RWPE2 (cell line): ENCODE data around the gene MPPE1.

Source experiments
- ATAC-seq: fragments of 200-7000 bp; cut with Tn5 transposase; 3 replicates; pipeline ENCODE4 v1.9.1; 2021; ENCODE audit warnings: low read depth
- DNase-seq: peaks from one replicate; pipeline ENCODE4 v3.0.0-alpha.2; 2020; ENCODE audit warnings: low spot score
- H3K27ac ChIP-seq: fragments of 450-650 bp; 2 replicates; pipeline ENCODE4 v1.5.1; 2017; ENCODE audit warnings: mild to moderate bottlenecking; ENCODE audit not compliant: poor library complexity, severe bottlenecking
- H3K27me3 ChIP-seq: fragments of 250-450 bp; sonication (Bioruptor Pico); 2 replicates; pipeline ENCODE4 v1.5.1; 2021; ENCODE audit warnings: mild to moderate bottlenecking, moderate library complexity; ENCODE audit not compliant: insufficient read depth, poor library complexity, severe bottlenecking
- H3K36me3 ChIP-seq: fragments of 250-450 bp; sonication (Bioruptor Pico); 2 replicates; pipeline ENCODE4 v1.5.1; 2020; ENCODE audit warnings: low read depth, mild to moderate bottlenecking, moderate library complexity
- H3K4me1 ChIP-seq: fragments of 250-450 bp; sonication (Bioruptor Pico); 2 replicates; pipeline ENCODE4 v1.5.1; 2021; ENCODE audit warnings: mild to moderate bottlenecking, moderate library complexity; ENCODE audit not compliant: insufficient read depth, poor library complexity, severe bottlenecking
- H3K4me3 ChIP-seq: fragments of 250-450 bp; sonication (Bioruptor Pico); 2 replicates; pipeline ENCODE4 v1.5.1; 2021; ENCODE audit warnings: mild to moderate bottlenecking, moderate library complexity; ENCODE audit not compliant: severe bottlenecking
- H3K9me3 ChIP-seq: fragments of 250-450 bp; sonication (Bioruptor Pico); 2 replicates; pipeline ENCODE4 v1.5.1; 2021; ENCODE audit warnings: mild to moderate bottlenecking, moderate library complexity; ENCODE audit not compliant: severe bottlenecking
- CTCF ChIP-seq: fragments of 450-650 bp; IDR thresholded peaks from one replicate; pipeline ENCODE4 v1.5.1; 2017; ENCODE audit warnings: mild to moderate bottlenecking, moderate library complexity; ENCODE audit not compliant: poor library complexity, severe bottlenecking

MPPE1 gene

GRCh38 chr18:11943551-11943950 is 35.4 kb upstream of the MPPE1 start:
- DNase-seq (no peak), ATAC-seq (no peak)
- Histone ChIP-seq H3K36me3 (no peaks in the 10 kb centered on the region), H3K9me3 (no peaks in the 10 kb centered on the region), H3K27ac (no peak overlapping the region), H3K4me3 (no peak overlapping the region), H3K4me1 (peaks cover 12% of the 10 kb centered on the region), H3K27me3 (no peaks in the 10 kb centered on the region)
- TF ChIP-seq CTCF: no peak

- DNase-seq (no peak), ATAC-seq (no peak)
- no peaks in the 10 kb centered on the region for H3K36me3 ChIP-seq
- H3K4me3 ChIP-seq: no peak overlapping the region
- H3K9me3 ChIP-seq: no peaks in the 10 kb centered on the region
- no peak overlapping the region for H3K27ac ChIP-seq
- peaks cover under 1% of the 10 kb centered on the region for H3K4me1 ChIP-seq
- H3K27me3 ChIP-seq: no peaks in the 10 kb centered on the region
- no peak for TF ChIP-seq CTCF
Measured at GRCh38 chr18:11940956-11941355, 32.8 kb upstream of the MPPE1 start.

GRCh38 chr18:11937874-11938478 is 29.9 kb upstream of the MPPE1 start:
- Histone ChIP-seq H3K27ac (no peak overlapping the region), H3K27me3 (no peaks in the 10 kb centered on the region), H3K36me3 (no peaks in the 10 kb centered on the region), H3K9me3 (no peaks in the 10 kb centered on the region), H3K4me1 (no peaks in the 10 kb centered on the region), H3K4me3 (no peak overlapping the region)
- ATAC-seq: peak; percentile 64
- peak; percentile 93 for TF ChIP-seq CTCF
- no peak for DNase-seq

GRCh38 chr18:11932393-11932792 is 24.3 kb upstream of the MPPE1 start:
- no peak for TF ChIP-seq CTCF
- Histone ChIP-seq H3K9me3 (no peaks in the 10 kb centered on the region), H3K4me1 (no peaks in the 10 kb centered on the region), H3K27ac (no peak overlapping the region), H3K27me3 (no peaks in the 10 kb centered on the region), H3K4me3 (no peak overlapping the region), H3K36me3 (no peaks in the 10 kb centered on the region)
- DNase-seq: no peak
- ATAC-seq: no peak

- TF ChIP-seq CTCF: no peak
- H3K36me3 ChIP-seq: no peaks in the 10 kb centered on the region
- no peak overlapping the region for H3K27ac ChIP-seq
- H3K4me1 ChIP-seq: no peaks in the 10 kb centered on the region
- ATAC-seq (no peak), DNase-seq (no peak)
- H3K9me3 ChIP-seq: no peaks in the 10 kb centered on the region
- H3K4me3 ChIP-seq: no peak overlapping the region
- H3K27me3 ChIP-seq: no peaks in the 10 kb centered on the region
Measured at GRCh38 chr18:11927497-11927896, 19.4 kb upstream of the MPPE1 start.
